Measurements from ENCODE around the gene INSYN2B.

The INSYN2B gene

DNA sequence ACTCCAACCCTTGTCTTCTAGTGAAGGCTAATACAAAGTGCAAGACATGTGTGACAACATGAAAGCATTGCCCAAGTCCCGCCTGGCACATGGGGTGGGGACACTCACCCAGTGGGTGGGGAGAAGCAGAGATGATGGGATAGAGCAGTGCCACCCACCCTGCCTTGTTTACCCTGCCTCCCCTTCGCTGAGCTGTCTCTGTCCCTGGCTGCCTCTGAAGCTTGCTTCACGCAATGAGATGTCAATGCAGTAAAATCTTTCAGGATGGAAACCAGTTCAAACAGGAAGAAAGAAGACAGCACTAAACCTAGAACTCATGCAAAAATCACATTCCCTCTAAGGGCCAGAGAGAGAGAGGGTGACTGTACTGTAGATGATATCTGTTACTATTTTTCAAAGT, 148.0 kb downstream of the INSYN2B start:
- Histone ChIP-seq H3K4me1 (ENCODE audit: insufficient read depth, low read length) (no peaks in the 10 kb centered on the region), H3K4me3 (ENCODE audit: low read length) (no peak overlapping the region), H3K36me3 (ENCODE audit: insufficient read depth, low read length) (no peaks in the 10 kb centered on the region), H3K9me3 (ENCODE audit: insufficient read depth, low read depth, low read length) (no peaks in the 10 kb centered on the region), H3K27ac (ENCODE audit: low read depth, low read length) (no peak overlapping the region), H3K9ac (ENCODE audit: low read depth, low read length) (no peak overlapping the region), H3K27me3 (ENCODE audit: insufficient read depth, low read length) (no peaks in the 10 kb centered on the region)
- 95% methylated on average over 3 of the region's 3 CpGs for WGBS

DNA sequence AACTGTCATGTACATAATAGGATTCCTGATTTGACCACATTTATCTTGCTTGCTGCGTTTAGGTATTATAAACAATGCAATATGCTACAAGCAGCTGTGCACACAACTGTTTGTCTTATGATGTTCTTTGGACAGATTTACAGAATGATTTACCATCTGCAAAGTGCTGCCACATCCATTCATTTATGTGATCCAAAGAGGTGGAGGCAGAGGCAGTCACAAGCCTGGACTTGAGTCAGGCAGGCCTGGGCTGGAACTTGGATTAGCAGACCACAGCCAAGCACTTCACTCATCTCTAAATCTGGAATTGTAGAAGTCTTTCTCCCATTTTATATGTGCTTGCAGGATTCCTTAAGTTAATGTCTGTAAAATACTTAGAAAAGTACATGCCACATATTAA, 149.0 kb downstream of the INSYN2B start:
- no peak overlapping the region for H3K9ac ChIP-seq (ENCODE audit: low read depth, low read length)
- H3K4me1 ChIP-seq (ENCODE audit: insufficient read depth, low read length): peaks cover 3% of the 10 kb centered on the region; the same call in 1 of the 2 replicates
- no peaks in the 10 kb centered on the region for H3K36me3 ChIP-seq (ENCODE audit: insufficient read depth, low read length)
- no peak overlapping the region for H3K27ac ChIP-seq (ENCODE audit: low read depth, low read length)
- no peaks in the 10 kb centered on the region for H3K27me3 ChIP-seq (ENCODE audit: insufficient read depth, low read length)
- no peaks in the 10 kb centered on the region for H3K9me3 ChIP-seq (ENCODE audit: insufficient read depth, low read depth, low read length)
- WGBS: 91% methylated on average over 1 of the region's 1 CpG
- no peak overlapping the region for H3K4me3 ChIP-seq (ENCODE audit: low read length)

DNA sequence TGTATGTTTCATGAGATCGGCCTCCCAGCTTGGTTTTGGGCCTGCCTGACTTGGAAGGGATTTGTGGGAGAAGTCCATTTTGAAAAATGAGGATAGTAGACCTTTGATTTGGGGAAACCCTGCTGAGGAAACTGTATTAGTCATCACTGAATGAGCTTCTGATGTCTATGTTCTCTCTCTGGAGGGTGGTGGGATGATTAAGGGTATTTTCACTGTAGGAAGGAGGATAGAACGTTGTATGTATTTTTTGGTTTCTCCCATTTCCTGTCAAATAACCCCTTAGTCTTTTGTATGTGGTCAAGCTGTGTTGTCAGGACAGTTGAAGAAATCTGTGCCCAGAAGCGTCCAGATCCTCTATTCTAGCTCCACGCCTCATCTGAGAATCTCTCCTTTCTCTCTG, 151.9 kb downstream of the INSYN2B start:
- Histone ChIP-seq H3K36me3 (ENCODE audit: insufficient read depth, low read length) (no peaks in the 10 kb centered on the region), H3K27ac (ENCODE audit: low read depth, low read length) (no peak overlapping the region), H3K9me3 (ENCODE audit: insufficient read depth, low read depth, low read length) (no peaks in the 10 kb centered on the region), H3K4me1 (ENCODE audit: insufficient read depth, low read length) (peaks cover 3% of the 10 kb centered on the region; the same call in 1 of the 2 replicates), H3K9ac (ENCODE audit: low read depth, low read length) (no peak overlapping the region), H3K27me3 (ENCODE audit: insufficient read depth, low read length) (no peaks in the 10 kb centered on the region), H3K4me3 (ENCODE audit: low read length) (no peak overlapping the region)
- 84% methylated on average over 4 of the region's 4 CpGs for WGBS

DNA sequence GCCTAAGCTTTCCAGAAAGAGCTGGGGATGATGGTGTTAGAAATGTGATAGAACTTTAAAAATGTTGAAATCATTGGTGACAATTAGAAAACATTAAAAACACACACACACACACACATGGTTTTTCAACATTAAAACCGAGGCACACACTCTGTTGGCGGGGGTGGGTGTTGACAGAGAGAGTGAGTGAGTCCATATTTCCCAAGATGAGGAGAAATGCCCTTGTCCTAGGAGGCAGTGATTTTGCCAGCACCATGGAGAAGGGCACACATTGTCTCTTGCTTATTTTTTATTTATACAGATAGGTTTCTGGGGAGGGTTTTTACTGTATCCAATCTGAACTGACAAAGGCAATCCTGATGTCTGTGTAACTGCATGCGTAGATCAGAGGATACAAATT, 152.5 kb downstream of the INSYN2B start:
- H3K9me3 ChIP-seq (ENCODE audit: insufficient read depth, low read depth, low read length): no peaks in the 10 kb centered on the region
- H3K4me1 ChIP-seq (ENCODE audit: insufficient read depth, low read length): peaks cover 3% of the 10 kb centered on the region; the same call in 1 of the 2 replicates
- no peaks in the 10 kb centered on the region for H3K27me3 ChIP-seq (ENCODE audit: insufficient read depth, low read length)
- no peak overlapping the region for H3K27ac ChIP-seq (ENCODE audit: low read depth, low read length)
- no peak overlapping the region for H3K4me3 ChIP-seq (ENCODE audit: low read length)
- H3K9ac ChIP-seq (ENCODE audit: low read depth, low read length): no peak overlapping the region
- H3K36me3 ChIP-seq (ENCODE audit: insufficient read depth, low read length): no peaks in the 10 kb centered on the region
- WGBS: 77% methylated on average over 3 of the region's 3 CpGs

DNA sequence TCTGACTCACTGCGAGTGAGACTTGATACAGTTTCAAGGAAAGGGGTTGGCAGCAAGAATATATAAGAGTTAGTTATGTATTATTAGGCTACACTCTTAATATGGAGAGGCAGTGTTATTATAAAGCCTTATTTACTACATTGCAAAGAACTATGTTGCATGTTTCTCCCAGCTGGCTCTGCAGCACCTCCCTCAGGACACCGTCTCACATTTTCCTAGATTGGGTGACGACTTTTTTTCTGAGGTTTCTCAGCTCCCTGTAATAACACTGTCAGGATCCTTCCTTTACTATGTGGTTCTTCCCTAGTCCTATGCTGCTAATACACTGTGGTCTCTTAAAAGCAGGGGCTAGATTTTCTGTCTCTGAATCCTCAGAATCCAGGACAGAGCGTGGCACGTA, 153.7 kb downstream of the INSYN2B start:
- Histone ChIP-seq H3K4me3 (ENCODE audit: low read length) (no peak overlapping the region), H3K4me1 (ENCODE audit: insufficient read depth, low read length) (peaks cover 3% of the 10 kb centered on the region; the same call in 1 of the 2 replicates), H3K9me3 (ENCODE audit: insufficient read depth, low read depth, low read length) (no peaks in the 10 kb centered on the region), H3K36me3 (ENCODE audit: insufficient read depth, low read length) (no peaks in the 10 kb centered on the region), H3K9ac (ENCODE audit: low read depth, low read length) (no peak overlapping the region), H3K27ac (ENCODE audit: low read depth, low read length) (no peak overlapping the region), H3K27me3 (ENCODE audit: insufficient read depth, low read length) (no peaks in the 10 kb centered on the region)
- 70% methylated on average over 5 of the region's 5 CpGs for WGBS

DNA sequence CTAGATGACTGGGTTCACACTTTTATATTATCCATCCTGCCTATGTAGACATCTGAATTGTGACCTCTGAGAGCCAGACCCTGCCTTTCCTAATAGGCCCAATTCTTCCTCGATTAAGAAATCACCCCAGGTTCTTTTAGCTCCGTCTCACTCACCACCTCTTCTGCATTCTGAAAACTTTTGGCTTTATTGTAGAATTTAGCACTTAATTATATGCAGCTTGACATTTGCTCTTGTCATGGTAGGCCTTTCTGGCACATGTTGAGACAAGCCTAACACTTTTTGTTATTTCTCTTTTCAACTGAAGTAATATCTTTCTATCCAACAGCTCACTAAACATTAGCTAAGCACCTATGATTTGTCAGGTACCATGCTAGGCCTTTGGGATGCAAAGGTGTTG, 163.3 kb downstream of the INSYN2B start:
- no peak overlapping the region for H3K9ac ChIP-seq (ENCODE audit: low read depth, low read length)
- WGBS: 93% methylated on average over 2 of the region's 2 CpGs
- no peaks in the 10 kb centered on the region for H3K27me3 ChIP-seq (ENCODE audit: insufficient read depth, low read length)
- peaks cover 9% of the 10 kb centered on the region; the same call in 1 of the 2 replicates for H3K4me1 ChIP-seq (ENCODE audit: insufficient read depth, low read length)
- H3K9me3 ChIP-seq (ENCODE audit: insufficient read depth, low read depth, low read length): no peaks in the 10 kb centered on the region
- H3K4me3 ChIP-seq (ENCODE audit: low read length): no peak overlapping the region
- no peaks in the 10 kb centered on the region for H3K36me3 ChIP-seq (ENCODE audit: insufficient read depth, low read length)
- H3K27ac ChIP-seq (ENCODE audit: low read depth, low read length): no peak overlapping the region

DNA sequence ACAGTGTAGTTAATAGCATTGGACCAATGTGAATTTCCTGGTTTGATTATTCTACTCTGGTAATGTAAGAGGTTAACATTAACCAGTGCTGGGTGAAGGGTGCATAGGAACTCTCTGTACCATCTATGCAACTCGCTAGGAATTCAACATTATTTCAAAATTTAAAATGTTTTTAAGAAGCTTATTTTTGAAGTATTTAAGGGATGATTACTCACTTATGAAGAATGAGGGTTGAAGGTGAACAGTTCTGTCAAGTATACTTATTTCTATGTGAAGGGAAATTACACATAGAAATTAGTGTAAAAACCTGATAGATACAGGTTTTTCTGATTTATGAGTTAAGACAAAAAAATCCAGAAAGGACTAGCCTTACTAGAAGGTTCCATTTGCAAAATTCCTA, 165.8 kb downstream of the INSYN2B start:
- Histone ChIP-seq H3K9ac (ENCODE audit: low read depth, low read length) (no peak overlapping the region), H3K4me3 (ENCODE audit: low read length) (no peak overlapping the region), H3K36me3 (ENCODE audit: insufficient read depth, low read length) (no peaks in the 10 kb centered on the region), H3K9me3 (ENCODE audit: insufficient read depth, low read depth, low read length) (no peaks in the 10 kb centered on the region), H3K27me3 (ENCODE audit: insufficient read depth, low read length) (no peaks in the 10 kb centered on the region), H3K27ac (ENCODE audit: low read depth, low read length) (no peak overlapping the region), H3K4me1 (ENCODE audit: insufficient read depth, low read length) (peaks cover 26% of the 10 kb centered on the region)
- WGBS: no CpG with 5 or more reads among the region's 1 CpG

All from HUES64 (cell line).